Thyroid gland (tissue), 4 donors: ENCODE data around the gene VWDE.

Experiments
- POLR2A ChIP-seq, 2 donors: fragments of 450-650 bp; IDR thresholded peaks; one replicate each; pipeline ENCODE4 v1.6.1; 2017; ENCODE audit warnings: antibody characterized with exemption in 2 of 2, mild to moderate bottlenecking in 2 of 2, moderate library complexity in 1 of 2
- TF ChIP-seq, protein P1 (sequence below), 6 experiments: fragments of 200-600 bp in 3 of 6; fragments of 450-650 bp in 3 of 6; sonication (generic) in 3 of 6; IDR thresholded peaks; one replicate each; pipeline ENCODE4 v1.5.1; 2016 to 2019; ENCODE audit warnings: antibody characterized with exemption in 6 of 6, mild to moderate bottlenecking in 2 of 6, inconsistent platforms in 1 of 6, moderate library complexity in 1 of 6

DNA sequence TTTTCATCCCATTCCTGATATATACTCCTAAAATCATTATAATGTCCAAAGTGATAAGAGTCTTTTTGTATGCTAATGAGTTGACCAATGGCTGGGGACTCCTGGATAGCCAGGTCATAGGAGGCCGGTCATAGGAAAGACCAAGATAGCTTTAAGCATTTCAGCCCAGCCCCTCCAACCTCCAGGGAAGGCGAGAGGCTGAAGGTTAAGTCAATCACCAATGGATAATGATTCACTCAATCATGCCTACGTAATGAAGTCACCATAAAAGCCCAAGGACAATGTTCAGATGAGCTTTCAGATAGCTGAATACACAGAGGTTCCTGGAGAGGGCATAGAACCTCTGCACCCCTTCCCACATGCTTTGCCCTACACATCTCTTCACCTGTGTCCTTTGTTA lies 75.7 kb downstream of the VWDE start:
- TF ChIP-seq, protein P1, sequence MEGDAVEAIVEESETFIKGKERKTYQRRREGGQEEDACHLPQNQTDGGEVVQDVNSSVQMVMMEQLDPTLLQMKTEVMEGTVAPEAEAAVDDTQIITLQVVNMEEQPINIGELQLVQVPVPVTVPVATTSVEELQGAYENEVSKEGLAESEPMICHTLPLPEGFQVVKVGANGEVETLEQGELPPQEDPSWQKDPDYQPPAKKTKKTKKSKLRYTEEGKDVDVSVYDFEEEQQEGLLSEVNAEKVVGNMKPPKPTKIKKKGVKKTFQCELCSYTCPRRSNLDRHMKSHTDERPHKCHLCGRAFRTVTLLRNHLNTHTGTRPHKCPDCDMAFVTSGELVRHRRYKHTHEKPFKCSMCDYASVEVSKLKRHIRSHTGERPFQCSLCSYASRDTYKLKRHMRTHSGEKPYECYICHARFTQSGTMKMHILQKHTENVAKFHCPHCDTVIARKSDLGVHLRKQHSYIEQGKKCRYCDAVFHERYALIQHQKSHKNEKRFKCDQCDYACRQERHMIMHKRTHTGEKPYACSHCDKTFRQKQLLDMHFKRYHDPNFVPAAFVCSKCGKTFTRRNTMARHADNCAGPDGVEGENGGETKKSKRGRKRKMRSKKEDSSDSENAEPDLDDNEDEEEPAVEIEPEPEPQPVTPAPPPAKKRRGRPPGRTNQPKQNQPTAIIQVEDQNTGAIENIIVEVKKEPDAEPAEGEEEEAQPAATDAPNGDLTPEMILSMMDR (IDR thresholded peaks at IDR 0.05) = no peak
- no peak for TF ChIP-seq POLR2A (IDR thresholded peaks at IDR 0.05)
